GM12873 (cell line): ENCODE results near the gene IL1RAPL2.

Experiments used
- CTCF ChIP-seq: IDR thresholded peaks from 2 replicates; pipeline ENCODE4 v1.5.1; 2012; ENCODE audit warnings: low read depth, mild to moderate bottlenecking, moderate library complexity, low read length, control low read depth; ENCODE audit not compliant: insufficient read depth; ENCODE audit errors: missing control alignments

Gene IL1RAPL2

GRCh38 chrX:105552395-105552794, 986.4 kb downstream of the IL1RAPL2 start:
- TF ChIP-seq CTCF: no peak

GRCh38 chrX:105553118-105553517, 987.1 kb downstream of the IL1RAPL2 start:
- TF ChIP-seq CTCF: no peak

GRCh38 chrX:105564501-105564900, 998.5 kb downstream of the IL1RAPL2 start:
- no peak for TF ChIP-seq CTCF

GRCh38 chrX:105565856-105566255, 999.9 kb downstream of the IL1RAPL2 start:
- no peak for TF ChIP-seq CTCF

GRCh38 chrX:105567082-105567481, 1001.1 kb downstream of the IL1RAPL2 start:
- TF ChIP-seq CTCF: no peak

GRCh38 chrX:105608745-105609144, 1042.7 kb downstream of the IL1RAPL2 start:
- no peak for TF ChIP-seq CTCF

- no peak for TF ChIP-seq CTCF
Measured at GRCh38 chrX:105609530-105609929, 1043.5 kb downstream of the IL1RAPL2 start.
